GM18520 (cell line): ENCODE data around the gene ATP7B.

Experiments used
- ATAC-seq: cut with Tn5 transposase; IDR thresholded peaks from one replicate; pipeline ENCODE4 v1.9.1; 2021; ENCODE audit not compliant: unreplicated experiment

ATP7B gene

GRCh38 chr13:51978796-51979556, 32.3 kb downstream of the ATP7B start:
- ATAC-seq = no peak

DNA sequence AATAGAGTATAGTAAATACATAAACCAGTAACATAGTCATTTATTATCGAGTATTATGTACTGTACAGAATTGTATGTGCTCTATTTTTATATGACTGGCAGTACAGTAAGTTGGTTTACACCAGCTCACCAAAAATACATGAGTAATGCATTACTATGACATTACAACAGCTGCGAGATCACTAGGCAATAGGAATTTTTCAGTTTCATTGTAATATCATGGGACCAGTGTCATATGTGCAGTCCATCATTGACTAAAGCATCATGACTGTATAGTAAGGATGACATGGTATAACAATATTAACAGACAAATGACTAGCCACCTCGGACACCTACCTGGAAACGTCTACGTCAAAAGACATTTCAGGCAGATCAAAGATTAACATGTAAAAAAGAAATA, 33.6 kb downstream of the ATP7B start:
- ATAC-seq = no peak

GRCh38 chr13:51976890-51977289, 34.4 kb downstream of the ATP7B start:
- no peak for ATAC-seq

- ATAC-seq = no peak
These were observed 34.8 kb downstream of the ATP7B start for GRCh38 chr13:51976423-51976822.

GRCh38 chr13:51974482-51974881, 36.8 kb downstream of the ATP7B start:
- ATAC-seq = no peak

DNA sequence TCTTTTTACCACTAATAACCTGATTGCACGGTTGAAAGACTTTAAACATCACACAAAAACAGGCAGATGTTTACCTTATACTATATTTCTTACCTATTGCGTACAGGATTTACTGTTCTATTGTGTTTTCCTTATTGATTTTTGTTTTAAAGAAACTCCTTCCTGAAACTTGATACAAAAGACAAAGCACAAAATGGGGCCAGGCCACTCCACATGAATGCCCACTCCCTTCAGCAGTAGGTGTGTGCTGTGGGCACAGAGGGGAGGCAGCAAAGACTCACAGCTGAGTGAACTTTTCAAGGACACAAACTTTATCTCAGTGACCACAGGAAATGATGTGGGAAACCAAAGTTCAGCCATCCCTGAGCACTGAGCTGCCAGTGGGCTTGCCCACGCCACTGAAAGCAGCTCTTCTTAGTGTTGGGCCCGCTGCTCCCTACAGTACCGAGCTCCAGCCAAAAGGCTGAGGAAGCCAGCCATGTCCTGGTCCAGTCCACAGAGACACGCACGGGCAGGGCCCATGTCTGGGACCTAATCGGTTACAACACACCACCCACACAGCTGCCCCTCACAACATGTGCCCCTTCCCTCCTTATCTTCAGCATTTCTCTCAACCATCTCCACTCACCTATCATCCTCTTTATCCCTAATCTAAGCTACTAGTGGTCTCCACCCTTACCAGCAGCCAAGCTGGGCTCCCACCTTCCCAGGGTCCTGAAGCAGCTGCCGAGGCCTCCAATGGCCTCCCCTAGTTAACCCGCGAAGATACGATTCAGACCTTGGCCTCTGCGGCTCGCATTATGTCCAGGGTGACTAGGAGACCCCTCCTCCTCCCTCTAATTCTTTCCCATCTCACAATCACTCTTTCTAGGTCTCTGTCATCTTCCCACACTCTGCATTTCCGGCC, 39.5 kb downstream of the ATP7B start:
- no peak for ATAC-seq

- no peak for ATAC-seq
These were observed 40.9 kb downstream of the ATP7B start for GRCh38 chr13:51970349-51970748.

GRCh38 chr13:51967482-51968446, 43.5 kb downstream of the ATP7B start:
- no peak for ATAC-seq

- no peak for ATAC-seq
These were observed 45.1 kb downstream of the ATP7B start for GRCh38 chr13:51966186-51966585.

- no peak for ATAC-seq
These were observed 49.5 kb downstream of the ATP7B start for GRCh38 chr13:51961493-51962403.

DNA sequence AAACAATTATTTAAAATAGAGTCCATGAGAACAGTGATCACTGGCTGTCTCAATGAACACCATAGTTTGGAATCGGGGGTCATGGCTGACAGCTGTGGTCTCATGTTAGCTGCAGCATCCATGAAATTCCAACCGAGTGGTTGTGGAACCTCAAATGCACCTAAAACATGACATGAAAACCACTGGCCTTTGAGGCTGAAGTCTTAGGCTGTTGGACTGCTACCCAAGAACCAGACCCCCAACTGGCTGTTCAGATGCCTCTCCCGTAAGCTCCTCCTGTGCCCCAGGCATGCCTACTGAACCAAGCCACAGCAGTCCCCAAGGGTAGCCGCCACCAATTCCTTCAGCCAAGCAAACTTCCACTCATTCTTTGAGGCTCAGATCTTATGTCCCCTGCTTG, 50.5 kb downstream of the ATP7B start:
- ATAC-seq = no peak

DNA sequence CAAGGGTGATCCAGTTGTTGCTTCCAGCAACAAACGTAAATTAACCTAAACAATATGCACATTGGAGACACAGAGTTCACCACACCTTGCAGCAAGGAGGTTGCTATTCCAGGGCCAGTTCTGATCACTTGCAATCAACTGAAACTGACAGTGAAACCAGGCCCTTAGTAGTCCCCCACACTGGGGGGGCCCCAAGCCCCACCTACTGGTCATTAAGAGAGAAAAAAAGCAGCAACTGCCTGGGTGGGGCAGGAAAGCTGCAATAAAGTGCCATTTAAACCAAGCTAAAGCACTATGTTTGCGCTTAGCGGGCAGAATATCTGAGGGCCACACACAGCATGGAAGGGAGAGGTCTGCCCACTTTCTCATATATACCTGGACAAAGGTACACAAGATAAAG, 51.5 kb downstream of the ATP7B start:
- peak; percentile 60 for ATAC-seq

- ATAC-seq = no peak
These were observed 53.1 kb downstream of the ATP7B start for GRCh38 chr13:51958217-51958547.

DNA sequence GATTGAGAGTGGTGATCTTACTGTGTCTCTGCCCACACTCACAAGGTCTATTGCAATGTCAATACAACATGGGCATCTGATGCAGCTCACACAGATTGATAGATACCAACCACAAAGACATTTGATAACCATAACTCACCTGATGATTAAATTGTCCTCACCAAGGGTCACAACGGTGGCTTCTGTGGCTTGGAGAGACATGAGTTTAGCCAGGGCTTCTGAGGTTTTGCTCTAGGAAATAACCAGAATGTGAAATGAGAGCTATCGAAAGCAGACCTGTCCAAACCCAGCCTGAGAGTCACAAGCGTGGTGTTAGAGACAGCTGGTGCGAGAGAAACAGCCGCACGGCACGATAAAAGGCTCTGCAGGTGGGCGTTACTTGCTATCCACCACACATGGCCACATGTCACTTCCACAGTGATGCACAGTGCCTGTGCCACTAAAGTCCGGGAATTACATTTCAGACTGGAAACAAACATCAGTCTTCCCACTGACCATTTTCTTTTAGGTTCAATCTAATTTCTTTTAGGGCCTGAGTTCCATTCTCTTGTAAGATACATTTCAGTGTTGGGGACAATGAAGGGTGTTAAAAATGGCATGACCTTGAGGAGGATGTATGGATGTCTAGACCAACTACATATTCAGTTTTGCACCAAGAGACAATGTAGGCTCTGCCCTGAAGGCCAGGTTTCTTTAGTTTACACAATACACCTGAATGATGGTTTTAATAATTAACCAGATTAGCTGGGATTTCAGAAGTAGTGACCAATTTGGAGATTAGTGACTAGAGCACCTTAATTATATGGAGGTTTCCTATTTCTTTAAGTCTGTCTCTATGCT, 53.7 kb downstream of the ATP7B start:
- peak; percentile 30 for ATAC-seq

GRCh38 chr13:51956717-51957116, 54.5 kb downstream of the ATP7B start:
- no peak for ATAC-seq

- no peak for ATAC-seq
These were observed 55.2 kb downstream of the ATP7B start for GRCh38 chr13:51955816-51956603.

GRCh38 chr13:51955281-51955771, 55.9 kb downstream of the ATP7B start:
- ATAC-seq = no peak
